ENCODE data around the gene ACBD4.
A peak's percentile ranks its signal among the peaks of the same experiment; 100 is the strongest.

The ACBD4 gene, protein sequence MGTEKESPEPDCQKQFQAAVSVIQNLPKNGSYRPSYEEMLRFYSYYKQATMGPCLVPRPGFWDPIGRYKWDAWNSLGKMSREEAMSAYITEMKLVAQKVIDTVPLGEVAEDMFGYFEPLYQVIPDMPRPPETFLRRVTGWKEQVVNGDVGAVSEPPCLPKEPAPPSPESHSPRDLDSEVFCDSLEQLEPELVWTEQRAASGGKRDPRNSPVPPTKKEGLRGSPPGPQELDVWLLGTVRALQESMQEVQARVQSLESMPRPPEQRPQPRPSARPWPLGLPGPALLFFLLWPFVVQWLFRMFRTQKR

DNA sequence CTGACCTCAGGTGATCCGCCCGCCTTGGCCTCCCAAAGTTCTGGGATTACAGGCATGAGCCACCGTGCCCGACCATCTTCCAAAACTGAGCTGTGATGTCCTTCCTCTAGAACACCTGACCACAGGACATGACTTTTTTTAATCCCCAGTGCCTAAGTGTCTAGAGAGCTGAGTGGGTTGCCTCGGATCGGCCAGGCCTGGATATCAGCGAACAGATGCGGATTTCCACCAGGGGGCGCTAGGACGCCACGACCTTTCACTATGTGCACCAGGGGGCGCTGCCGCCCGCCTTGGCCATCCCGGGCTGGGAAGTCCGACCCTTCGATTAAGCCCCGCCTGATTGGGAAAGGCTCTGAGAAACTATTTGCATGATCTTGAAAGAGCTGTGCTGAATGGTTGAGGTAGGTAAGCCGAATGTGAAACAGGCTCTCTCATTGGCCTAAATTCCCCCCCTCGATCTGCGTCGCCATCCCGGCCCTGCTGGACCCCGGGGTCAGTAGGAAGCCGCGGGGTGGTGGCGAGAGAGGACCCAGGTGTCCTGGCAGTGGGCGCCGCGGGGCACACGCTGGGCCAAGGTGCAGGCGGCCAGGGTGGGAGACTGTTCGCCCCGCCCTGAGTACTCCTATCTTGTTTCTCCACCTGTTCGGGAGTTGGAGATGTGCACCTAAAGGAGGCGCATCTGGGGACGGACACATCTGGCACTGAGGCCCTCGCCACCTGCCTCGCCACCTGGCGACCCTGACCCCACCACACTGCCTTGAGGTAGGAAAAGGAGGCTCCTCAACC lies at the start of gene ACBD4:
ACBD4 (plus strand) TSS at position 496 of the 786 bp plus-strand sequence. CDS start 458 bp downstream, outside the sequence.
- peak; percentile 95 to 98 for DNase-seq (ENCODE audit: low read depth in 2 of 2)

DNA sequence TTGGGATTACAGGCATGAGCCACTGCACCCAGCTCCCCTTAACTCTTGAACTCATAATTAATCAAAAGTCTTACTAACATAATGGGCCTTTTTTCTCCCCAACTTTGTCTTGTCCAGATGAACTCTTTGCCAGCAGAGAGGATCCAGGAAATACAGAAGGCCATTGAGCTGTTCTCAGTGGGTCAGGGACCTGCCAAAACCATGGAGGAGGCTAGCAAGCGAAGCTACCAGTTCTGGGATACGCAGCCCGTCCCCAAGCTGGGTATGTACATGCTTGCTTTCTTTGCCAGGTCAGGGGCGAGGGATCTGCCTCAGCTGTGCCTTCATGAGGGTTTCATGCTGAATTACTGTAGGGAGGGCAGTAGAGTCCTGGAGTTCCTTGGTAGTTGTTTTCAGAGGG lies 49.1 kb upstream of the ACBD4 start:
- no peak for DNase-seq (ENCODE audit: low read depth in 2 of 2)

DNA sequence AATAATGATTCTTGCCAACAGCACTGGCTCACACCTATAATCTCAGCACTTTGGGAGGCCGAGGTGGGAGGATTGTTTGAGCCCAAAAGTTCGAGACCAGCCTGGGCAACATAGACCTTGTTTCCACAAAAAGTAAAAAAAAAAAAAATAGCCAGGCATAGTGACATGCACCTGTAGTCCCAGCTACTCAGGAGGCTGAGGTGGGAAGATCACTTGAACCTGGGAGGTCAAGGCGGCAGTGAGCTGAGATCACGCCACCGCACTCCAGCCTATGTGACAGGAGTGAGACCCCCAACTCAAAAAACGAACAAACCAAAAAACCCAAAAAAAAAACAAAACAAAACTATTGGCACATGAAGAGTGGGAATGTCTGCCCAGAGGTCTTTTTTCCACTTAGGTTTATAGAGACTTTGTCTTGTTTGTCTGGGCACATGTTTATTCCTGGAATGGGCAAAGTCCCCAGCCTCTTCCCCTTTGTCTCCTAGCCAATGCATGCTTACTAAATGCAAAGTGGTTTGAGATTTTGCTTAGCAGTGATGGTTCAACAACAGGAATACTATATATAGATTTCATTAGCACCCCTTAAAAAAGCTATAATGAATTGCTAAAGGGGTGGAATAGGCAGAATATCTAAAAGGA lies 48.5 kb upstream of the ACBD4 start:
- DNase-seq (ENCODE audit: low read depth in 2 of 2): no peak

DNA sequence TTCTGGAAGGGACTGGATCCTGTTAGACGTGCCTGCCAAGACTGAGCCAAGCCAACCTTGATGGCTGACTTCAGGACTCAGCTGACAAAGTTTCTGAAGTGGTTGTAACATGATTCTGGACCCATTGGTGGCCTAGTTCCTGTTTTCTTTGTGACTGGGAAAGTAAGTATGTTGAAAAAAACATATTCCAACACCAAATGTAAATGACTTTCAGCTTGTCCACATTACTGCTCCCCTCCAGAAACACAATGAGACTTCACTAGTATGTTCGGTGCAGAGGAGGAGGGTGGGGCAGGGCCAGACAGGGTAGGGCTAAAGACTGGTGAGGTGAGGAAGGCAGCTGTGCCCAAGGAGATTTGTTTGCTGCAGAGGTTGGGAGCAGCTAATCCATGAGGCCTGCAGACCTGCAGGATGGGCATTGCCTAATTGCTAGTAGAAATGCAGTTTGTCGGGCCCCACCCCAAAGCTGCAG lies 47.9 kb upstream of the ACBD4 start:
- DNase-seq (ENCODE audit: low read depth in 2 of 2): no peak

DNA sequence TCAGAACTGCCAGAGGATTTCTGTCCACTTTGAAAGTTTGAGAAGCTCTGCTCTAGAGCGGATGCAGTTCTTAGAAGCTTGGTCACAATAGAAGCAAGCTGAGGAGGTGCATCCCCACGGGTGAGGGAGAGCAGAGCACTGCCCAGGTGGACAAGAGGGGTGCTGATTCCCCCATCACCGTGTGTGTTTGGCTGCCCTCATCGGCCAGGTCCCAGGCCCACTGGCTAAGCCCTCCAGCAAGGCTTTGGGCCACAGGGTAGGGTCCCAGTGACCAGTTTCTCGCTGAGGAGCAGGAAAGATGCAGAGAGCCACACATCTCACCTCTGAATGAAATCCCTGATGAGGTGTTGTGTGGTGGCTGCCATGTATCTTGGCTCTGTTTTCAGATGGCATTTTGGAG lies 47.5 kb upstream of the ACBD4 start:
- no peak for DNase-seq (ENCODE audit: low read depth in 2 of 2)

DNA sequence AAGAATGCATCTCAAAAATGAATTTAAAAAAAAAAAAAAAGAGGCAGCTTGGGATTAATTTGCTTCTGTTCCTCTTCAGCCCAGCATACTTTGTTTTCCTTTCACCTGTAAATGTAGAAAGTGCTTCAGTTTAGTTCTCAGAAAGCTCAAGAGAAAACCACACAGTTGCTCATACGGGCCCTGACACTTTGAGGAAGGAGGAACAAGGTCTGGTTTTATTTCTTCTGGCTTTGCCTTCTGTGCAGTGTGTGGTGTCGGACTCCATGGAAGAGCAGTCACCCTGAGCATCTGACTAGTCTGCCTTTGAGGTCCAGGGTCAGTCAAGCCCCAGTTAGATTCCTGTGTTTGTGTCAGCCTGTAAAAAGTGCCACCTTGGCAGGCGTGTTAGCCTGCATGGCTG lies 46.7 kb upstream of the ACBD4 start:
- DNase-seq (ENCODE audit: low read depth in 2 of 2): no peak

DNA sequence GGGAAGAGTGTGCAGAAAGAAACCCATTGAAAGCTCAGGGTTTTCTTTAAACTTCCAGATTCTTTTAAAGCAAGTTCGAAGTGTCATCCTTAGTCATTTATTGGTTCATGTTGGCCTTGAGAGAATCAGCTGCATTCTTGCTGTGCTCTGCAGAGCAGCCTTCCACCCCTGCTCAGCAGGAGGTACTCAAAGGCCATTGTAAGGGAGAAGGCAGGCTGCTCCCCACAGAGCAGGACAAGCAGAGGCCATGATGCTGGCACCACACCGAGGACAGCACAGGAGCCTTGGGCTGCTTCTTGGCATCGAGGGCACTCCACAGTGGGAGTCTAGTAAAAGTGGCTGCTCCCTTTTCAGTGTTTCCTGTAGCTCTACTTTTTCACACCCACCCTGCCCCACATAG lies 44.8 kb upstream of the ACBD4 start:
- DNase-seq (ENCODE audit: low read depth in 2 of 2): no peak

DNA sequence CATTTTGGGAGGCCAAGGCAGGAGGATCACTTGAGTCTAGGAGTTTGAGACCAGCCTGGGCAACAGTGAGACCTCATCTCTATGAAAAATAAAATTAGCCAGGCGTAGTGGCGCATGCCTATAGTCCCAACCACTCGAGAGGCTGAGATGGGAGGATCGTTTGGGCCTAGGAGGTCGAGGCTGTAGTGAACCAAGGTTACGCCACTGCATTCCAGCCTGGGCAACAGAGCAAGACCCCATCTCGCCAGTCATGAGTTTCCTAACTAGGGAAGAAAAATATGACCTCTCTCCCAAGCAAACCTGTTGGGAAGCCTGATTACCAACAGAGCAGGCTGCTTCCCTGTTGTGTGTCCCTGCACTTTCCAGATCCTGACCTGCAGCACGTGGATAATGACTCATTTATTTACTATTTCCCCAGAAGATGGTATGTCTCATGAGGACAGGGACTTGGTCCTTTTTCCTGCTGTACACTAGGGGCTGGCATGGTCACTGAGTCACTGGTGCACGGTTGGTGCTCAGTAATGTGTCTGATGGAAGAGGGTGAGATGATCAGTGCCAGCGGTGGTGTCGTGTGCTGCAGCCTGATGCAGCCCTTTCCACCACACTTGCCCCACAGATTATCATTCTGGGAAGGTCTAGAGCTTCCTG lies 43.6 kb upstream of the ACBD4 start:
- no peak for DNase-seq (ENCODE audit: low read depth in 2 of 2)

DNA sequence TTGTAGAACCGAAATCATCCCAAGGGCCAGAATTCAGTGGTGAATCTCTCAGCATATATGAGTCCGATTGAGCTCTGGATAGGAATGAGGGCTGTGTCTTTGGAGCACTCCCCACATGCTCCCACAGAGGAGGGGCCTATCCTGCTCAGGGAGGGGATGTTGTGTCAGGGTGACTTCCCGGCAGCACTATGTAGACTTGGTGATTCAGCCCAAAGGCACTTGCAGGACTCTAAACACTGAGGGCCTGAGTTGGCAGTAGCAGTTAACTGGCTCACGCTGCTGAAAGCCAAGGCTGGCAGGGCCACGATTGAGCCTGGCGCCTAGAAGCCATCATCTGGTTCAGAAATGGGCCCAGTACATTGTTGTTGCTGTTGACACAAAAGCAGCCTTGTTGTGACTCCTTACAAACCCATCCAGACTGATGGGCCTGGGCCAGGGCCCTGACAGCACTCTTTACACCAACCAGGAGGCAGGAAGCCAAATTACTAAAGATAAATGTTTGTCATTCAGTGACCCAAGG lies 42.5 kb upstream of the ACBD4 start:
- no peak for DNase-seq (ENCODE audit: low read depth in 2 of 2)

DNA sequence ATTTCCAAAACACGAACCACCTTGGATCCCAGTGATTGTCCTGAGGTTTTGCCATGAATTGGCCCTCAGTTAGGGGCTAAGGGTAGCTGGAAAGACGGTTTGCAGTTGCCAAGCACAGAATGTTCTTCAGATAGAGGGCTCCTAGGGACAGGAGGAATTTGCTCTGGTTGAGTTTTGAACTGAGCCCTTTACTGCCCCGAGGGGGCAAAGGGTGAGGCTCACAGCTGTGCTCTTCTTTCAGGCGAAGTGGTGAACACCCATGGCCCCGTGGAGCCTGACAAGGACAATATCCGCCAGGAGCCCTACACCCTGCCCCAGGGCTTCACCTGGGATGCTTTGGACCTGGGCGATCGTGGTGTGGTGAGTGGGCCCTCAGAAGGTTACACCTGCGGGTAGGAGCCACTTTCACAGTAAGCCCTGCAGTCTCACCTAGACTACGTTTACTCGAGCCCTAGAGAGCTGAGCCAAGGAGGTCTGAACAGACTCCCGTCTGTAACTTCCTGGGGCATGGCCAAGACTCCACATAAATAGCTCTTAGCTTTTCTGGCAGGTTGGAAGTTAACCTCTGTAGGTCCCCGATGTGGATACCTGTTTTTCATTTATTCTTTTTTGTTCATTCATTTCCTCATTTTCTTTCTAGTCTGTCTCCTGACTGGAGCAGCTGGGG lies 41.9 kb upstream of the ACBD4 start:
- DNase-seq (ENCODE audit: low read depth in 2 of 2): no peak

DNA sequence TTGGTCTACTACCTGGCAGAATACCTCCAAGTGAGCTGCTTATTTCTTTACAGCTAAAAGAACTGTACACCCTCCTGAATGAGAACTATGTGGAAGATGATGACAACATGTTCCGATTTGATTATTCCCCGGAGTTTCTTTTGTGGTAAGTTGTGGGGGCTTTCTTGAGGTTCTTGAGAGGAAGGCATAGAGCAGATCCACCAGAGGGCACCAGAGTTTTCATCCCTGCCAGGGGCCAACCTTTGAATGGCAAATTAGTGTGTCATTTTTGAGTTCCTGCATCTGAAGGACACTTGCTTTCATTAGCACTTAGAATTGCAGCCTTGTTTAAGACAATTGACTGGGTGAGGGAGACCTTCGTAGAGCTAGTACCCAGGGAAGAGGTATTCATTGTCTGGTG lies 39.3 kb upstream of the ACBD4 start:
- no peak for DNase-seq (ENCODE audit: low read depth in 2 of 2)

DNA sequence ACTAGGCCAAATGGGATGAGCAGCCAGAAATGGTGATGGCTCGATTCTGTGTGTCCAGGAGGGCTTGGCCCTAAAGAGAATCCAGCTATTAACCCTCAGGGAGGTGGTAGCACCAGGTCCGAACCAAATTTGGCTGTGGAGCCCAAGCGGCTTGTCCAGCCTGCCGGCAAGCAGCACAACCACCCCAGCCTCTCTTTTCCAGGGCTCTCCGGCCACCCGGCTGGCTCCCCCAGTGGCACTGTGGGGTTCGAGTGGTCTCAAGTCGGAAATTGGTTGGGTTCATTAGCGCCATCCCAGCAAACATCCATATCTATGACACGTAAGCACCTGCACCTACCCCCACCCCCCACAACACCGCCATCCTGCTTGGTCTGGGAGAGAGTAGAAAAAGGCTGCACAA lies 38.6 kb upstream of the ACBD4 start:
- no peak for DNase-seq (ENCODE audit: low read depth in 2 of 2)

DNA sequence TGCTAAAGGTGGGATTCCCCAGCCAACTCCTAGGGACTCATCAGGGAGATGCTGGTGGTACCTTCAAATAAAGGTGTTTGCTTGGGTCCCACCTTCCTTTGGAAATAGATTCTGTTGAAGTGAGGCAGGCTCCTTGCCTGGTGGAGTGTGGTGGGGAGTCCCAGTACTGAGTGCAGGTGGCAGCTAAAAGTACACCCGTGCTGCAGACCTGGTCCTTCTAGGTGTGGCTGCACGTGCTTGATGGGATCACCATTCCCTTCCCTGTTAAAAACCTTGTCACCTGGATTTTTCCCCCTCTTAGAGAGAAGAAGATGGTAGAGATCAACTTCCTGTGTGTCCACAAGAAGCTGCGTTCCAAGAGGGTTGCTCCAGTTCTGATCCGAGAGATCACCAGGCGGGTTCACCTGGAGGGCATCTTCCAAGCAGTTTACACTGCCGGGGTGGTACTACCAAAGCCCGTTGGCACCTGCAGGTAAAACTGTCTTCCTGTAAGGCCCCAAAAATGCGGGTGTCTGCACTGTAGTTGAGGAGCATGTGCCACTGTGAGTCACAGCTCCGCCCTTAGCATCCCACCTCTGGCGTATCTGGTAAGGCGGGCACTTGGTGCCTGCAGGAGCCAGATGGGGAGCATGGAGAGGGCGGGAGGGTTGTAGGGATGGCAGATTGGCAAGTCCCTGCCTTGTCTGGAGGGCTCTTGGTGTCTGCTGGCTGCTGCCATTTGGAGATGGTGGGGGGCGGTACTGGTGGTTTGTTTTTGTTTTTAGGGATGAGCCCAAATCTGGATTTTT lies 37.2 kb upstream of the ACBD4 start:
- no peak for DNase-seq (ENCODE audit: low read depth in 2 of 2)

DNA sequence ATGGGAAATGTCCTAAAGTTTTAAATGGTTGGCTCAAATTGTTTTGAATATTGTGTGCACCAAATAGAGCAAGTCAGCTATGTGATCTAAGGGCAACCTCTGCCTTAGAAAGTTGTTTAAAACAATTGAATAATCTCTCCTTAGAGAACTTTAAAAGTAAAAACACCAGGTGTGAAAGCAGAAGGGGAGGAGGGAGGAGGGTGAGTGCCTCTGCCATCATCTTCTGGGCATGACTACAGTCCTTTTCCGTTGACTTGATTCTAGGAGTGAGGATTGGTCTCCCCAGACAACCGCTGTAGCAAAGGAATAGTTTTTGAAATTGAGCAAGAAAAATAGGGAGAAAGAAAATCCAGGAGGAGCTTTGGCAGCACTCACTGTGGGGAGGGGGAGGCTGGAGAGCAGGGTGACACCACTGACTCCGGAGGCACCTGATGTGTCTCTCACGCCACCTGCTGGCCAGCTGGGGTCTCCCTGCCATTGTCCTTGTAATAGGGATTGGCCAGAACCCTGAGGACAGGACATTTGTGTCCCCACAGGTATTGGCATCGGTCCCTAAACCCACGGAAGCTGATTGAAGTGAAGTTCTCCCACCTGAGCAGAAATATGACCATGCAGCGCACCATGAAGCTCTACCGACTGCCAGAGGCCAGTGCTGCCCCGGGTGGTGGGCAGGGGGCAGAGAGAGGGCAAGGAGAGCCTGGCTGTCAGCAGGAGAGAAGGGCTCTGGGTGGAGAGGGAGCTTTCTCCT lies 36.4 kb upstream of the ACBD4 start:
- DNase-seq (ENCODE audit: low read depth in 2 of 2): peak; percentile 37 to 73

DNA sequence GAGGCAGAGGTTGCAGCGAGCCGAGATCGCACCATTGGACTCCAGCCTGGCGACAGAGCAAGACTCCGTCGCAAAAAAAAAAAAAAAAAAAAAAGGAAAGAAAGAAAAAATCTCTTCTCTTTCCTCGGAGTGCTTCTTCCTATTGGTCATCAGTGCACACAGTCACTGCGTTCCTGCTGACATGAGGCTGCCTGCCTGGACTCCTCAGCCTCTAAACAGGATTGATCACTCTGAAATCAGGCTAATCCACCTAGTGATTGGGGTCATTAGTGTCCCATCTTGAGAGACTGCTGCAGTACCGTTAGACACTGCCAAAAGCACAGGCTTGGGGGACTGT lies 34.0 kb upstream of the ACBD4 start:
- DNase-seq (ENCODE audit: low read depth in 2 of 2): no peak

DNA sequence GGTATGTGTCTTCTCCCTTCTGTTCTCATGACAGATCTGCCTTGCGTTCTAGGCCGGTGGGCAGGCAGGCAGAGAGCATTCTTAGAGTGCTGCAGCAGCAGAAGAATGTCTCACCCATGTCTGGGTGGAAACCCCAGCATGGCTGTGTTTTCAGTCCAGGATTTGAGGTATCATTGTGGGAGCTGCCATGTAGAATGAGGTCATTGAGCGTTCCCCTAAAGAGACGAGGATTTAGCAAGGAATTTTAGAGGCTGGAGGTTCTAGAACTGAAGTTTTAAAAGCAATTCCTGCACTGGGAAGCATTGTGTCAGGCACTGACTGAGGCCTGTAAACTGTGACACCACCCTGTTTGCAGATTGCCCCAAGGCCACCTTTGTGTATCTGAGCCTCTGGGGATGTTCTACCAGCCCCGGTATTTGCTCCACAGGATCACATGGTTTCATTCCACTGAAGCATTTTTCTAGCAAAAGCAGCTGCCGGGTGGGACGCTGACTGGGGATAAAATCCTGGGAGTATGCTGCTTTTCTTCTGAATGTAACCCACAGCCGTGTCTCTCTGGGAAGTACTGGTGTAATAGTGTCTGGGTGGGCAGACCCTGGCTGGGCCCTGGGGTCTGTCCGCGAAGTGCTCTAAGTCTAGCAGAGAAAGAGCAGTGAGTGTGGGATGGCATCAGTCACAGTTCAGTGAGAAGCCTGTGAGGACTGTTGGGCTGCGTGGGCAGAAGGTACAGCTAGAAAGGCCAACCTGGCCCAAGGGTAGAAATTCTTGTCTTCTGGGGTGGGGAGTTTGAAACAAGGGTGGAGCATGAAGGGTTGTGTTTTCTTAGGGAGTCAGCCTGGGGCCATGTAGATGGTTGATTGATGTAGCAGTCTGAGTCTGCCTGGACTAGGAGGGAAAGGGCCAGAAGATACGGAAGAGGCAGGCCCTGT lies 33.3 kb upstream of the ACBD4 start:
- DNase-seq (ENCODE audit: low read depth in 2 of 2): no peak

DNA sequence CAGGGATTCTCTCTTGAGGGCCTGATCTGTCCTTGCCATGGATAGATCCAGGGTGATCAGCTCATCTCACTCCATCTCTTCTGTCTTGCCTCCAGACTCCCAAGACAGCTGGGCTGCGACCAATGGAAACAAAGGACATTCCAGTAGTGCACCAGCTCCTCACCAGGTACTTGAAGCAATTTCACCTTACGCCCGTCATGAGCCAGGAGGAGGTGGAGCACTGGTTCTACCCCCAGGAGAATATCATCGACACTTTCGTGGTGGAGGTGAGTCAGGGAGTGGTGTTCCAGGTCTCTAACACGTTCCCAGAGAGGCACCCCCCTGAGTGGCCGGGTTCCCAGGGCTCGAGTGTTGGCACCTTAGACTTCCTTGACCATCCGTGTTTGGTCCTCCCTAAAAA lies 32.6 kb upstream of the ACBD4 start:
- no peak for DNase-seq (ENCODE audit: low read depth in 2 of 2)

DNA sequence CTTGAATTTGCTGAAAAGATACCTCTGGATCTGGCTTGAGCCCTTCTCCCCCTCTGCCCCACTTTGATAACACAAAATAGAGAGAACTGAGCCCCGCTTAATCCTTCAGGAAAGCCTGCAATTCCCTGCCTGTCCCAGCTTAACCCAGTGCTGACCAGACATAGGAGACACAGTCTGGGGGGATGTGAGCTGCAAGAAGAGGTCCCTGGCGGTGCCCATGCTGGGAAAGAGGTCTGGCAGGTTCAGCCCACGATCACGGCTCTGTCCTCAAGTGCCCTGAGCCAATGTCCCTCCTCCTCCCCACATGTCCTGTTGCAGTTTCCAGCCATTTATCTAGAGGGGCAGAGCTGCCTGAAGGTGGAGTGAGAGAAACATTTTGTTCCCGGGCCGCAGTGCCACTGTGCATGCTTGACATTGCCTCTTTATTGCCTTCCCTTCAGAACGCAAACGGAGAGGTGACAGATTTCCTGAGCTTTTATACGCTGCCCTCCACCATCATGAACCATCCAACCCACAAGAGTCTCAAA lies 32.2 kb upstream of the ACBD4 start:
- no peak for DNase-seq (ENCODE audit: low read depth in 2 of 2)

DNA sequence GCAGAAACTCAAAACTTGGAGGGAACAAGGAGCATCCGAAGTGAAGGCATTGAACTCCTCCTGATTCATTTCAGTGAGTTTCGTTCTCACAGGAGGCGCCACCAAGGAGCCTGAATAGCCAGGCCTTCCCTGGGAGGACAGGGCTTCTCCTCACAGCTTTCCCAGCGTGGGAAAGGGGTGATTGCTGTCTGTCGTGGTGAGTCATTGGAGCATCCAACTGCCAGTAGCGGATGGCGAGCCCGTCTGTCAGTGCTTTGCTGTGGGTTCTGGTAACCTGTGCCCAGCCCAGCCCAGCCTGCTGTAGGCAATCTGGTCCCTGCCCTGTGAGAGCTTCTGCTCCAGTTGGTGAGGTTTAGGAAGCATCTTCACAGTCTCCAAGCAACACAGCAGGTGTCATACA lies 31.5 kb upstream of the ACBD4 start:
- no peak for DNase-seq (ENCODE audit: low read depth in 2 of 2)
